ENCODE results near the gene GORASP2.

Gene GORASP2

DNA sequence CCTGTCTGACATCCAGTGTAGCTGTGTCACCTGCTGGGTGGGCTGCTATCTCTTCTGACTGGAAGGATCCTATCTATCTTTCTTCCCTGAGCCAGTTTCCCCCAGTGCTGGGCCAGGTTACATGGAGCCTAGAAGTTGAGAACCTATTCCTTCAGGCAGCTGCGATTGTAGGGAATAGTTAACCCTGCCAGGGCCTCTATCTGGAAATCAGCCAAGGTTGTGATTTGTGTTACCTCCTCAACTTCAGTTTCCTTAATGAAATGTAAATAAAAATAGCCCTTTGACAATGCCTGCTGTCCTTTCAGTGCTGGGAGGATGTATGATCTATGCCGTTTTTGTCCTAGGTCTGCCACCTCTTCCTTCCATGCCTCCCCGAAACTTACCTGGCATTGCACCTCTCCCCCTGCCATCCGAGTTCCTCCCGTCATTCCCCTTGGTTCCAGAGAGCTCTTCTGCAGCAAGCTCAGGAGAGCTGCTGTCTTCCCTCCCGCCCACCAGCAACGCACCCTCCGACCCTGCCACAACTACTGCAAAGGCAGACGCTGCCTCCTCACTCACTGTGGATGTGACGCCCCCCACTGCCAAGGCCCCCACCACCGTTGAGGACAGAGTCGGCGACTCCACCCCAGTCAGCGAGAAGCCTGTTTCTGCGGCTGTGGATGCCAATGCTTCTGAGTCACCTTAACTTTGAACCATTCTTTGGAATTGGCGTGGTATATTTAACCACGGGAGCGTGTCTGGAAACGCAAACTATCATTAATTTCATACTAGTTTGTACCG lies 36.6 kb downstream of the GORASP2 start:
- in situ Hi-C loops (cut with MboI; ENCODE audit: low sequenced_read_pairs): no loop called here

DNA sequence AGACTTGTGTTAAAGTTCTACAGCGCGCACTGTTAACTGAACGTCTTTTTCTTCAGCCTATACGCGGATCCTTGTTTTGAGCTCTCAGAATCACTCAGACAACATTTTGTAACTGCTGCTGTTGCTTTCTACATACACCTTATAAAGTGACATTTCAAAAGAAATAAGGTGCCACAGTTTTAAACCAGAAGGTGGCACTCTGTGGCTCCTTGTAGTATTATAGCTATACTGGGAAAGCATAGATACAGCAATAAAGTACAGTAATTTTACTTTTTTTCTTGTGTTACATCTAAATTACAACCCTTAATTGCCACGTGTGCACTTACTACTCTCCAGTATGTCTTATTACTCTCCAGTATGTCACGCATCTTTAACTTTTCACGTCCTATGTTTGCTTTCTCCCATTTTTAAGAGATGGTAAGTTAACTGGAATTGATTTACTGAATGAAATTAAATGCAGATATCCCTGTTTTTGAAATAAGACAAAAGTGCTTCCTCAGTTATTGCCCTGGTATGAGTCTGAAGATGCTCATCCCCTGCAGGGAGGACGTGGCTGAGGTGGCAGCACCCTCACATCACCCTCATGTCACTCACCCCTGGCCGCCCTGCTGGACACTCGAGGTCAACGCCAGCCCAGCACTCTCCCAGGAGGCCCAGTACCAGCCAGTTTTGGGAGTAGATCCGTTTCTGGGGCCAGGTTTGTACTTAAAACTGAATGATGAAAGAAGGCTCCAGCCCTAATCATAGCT lies 37.8 kb downstream of the GORASP2 start:
- in situ Hi-C loops (cut with MboI; ENCODE audit: low sequenced_read_pairs): no loop called here

GRCh38 chr2:170967553-170967952 lies 38.5 kb downstream of the GORASP2 start:
- in situ Hi-C loops (cut with MboI; ENCODE audit: low sequenced_read_pairs): no loop called here

DNA sequence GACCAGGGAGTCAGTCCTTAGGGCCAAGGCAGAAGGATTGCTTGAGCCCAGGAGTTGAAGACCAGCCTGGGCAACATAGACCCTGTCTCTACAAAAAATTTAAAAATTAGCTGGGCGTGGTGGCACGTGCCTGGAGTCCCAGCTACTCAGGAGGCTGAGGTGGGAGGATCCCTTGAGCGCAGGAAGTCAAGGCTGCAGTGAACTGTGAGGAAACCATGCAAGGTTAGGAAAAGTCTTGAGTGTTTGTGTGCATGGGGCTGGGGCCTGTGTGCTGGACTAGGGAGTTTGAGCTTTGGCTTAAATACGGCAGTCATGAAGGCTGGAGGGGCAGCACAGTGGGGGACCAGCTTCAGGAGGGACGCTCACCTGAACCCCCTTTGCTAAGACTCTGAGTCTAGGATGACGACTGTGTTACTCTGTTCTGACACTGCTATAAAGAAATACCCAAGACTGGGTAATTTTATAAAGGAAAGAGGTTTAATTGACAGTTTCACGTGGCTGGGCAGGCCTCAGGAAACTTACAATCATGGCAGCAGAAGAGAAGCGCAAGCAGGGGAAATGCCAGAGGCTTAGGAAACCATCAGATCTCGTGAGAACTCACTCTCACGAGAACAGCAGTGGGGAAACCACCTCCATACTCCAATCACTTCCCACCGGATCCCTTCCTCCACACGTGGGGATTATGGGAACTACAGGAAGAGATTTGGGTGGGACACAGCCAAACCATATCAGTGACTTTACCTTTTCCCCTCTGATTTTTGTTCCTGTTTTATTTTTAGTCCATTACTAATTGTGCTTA lies 39.4 kb downstream of the GORASP2 start:
- in situ Hi-C loops (cut with MboI; ENCODE audit: low sequenced_read_pairs): no loop called here

- in situ Hi-C loops (cut with MboI; ENCODE audit: low sequenced_read_pairs): no loop called here
Observed at GRCh38 chr2:170969030-170969429, 40.0 kb downstream of the GORASP2 start.

DNA sequence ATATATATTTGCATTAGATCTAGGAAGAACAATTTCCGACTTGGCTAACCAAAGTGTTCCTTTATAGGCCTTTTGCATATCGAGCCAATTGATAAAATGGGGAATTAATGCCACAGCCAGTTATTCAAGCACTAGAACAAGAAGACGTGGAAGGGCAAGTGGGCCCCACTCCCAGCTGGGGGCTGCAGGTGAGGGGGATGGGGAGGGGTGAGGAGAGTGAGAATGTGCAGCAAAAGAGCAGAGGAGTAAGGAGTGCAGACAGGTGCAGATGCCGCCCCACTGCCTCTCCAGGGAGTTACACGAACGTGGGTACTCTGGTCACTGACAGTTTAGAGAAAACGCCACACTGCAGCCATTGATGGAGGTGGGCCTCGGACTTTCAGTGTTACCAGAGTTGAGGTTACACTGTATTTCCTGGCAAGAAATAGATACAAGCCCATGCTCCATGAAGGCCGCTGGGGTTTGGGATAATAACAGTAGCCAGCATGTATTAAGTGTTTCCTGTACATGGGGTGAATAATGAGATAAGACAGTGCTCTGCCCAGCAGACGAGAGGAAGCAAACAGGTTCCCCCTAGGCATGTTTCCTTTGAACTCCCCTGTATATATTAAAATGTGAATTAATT lies 40.9 kb downstream of the GORASP2 start:
- in situ Hi-C loops (cut with MboI; ENCODE audit: low sequenced_read_pairs): no loop called here

- in situ Hi-C loops (cut with MboI; ENCODE audit: low sequenced_read_pairs): no loop called here
Observed at GRCh38 chr2:170971071-170971470, 42.0 kb downstream of the GORASP2 start.

DNA sequence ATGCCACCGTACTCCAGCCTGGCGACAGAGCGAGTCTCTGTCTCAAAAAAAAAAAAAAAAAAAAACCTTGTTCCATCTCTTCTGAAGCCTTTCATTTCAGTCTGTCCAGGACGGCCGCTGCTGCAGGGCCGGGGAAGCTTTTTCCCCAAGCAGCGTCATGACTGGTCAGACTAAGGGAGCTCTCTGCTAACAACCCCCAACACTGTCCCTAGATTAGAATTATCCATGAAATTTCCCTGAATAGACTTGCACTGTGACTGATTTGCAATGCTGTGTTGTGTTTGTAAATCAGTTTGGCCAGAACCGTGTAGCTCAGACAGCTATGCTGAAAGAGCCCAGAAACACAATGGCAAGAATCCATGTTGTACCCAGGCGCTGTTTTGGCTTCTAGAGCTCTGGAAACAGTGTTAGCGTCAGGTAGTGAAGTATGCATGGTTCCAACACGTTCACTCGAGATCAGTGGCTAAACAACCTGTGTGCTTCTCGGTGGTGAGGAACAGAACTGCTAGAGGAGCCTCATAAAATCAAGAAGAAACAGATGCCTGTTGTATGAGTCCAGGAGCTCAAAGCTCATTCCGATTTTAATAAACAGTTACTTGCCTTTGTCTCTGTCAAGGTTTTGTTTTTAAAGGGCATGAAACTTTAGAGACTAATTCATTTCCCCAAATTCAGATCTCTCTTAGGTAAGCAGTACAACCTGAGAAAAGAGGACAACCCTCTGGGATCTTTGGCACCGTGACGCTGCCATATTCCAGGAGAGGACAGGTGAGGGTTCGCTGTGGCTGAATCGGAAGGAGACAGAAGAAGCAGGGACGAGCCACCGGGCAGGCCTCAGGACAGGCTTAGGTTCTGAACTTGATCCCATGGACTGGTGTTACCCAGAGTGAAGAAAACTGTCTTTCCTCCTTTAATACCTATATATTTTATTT lies 43.5 kb downstream of the GORASP2 start:
- in situ Hi-C loops (cut with MboI; ENCODE audit: low sequenced_read_pairs): no loop called here

DNA sequence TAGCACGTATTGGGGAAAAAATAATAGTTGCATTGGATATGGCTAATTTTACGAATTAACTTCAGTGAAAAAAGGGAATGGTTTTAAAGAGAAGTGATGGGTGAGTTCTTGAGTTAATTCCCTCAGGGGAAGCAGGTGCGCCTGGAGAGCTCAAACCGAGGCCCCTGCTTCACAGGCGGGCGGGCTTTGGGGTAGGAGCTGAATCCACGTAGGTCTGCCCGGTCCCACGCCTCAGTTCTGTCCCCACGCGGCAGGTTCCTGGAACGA lies 44.1 kb downstream of the GORASP2 start:
- in situ Hi-C loops (cut with MboI; ENCODE audit: low sequenced_read_pairs): no loop called here

DNA sequence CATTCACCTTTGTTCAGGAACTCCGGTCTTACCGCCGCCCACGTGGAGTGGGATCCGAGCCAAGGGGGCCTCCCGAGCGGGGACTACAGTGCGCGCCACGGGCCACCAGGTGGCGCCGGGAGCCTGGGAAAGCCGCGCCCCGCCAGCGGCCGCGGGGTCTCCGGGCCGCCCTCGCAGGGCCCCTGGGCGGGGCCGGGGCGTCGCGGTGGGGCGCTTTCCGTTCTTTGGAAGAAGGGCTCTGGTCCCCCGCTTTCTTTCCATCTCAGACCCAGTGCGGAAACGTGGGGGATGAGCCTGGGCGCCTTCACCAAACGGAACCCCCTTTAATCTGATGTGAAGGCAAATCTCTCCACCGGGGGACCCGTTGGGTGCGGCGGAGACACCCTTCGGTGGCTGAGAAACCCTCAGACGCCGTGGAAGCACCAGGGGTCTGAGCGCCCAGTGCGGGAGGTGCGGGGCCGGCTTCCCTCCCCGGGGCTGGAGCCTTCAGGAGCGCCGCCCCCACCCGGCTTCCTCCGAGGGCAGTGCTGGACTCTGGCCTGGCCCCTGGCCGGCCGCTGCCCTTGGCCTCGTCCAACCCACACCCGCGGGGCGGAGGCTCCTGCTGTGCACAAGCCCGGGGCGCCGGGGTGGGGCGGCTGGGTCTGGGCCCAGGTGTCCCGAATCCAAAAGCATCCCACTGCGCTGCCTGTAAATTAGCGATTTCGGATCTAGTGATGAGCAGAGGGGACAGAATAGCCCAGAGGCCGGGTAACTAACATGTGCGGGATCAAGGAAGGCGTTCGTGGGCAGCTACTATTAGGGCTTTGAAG lies 44.6 kb downstream of the GORASP2 start:
- in situ Hi-C loops (cut with MboI; ENCODE audit: low sequenced_read_pairs): no loop called here

GRCh38 chr2:170974304-170974993 lies 45.4 kb downstream of the GORASP2 start:
- in situ Hi-C loops (cut with MboI; ENCODE audit: low sequenced_read_pairs): no loop called here

DNA sequence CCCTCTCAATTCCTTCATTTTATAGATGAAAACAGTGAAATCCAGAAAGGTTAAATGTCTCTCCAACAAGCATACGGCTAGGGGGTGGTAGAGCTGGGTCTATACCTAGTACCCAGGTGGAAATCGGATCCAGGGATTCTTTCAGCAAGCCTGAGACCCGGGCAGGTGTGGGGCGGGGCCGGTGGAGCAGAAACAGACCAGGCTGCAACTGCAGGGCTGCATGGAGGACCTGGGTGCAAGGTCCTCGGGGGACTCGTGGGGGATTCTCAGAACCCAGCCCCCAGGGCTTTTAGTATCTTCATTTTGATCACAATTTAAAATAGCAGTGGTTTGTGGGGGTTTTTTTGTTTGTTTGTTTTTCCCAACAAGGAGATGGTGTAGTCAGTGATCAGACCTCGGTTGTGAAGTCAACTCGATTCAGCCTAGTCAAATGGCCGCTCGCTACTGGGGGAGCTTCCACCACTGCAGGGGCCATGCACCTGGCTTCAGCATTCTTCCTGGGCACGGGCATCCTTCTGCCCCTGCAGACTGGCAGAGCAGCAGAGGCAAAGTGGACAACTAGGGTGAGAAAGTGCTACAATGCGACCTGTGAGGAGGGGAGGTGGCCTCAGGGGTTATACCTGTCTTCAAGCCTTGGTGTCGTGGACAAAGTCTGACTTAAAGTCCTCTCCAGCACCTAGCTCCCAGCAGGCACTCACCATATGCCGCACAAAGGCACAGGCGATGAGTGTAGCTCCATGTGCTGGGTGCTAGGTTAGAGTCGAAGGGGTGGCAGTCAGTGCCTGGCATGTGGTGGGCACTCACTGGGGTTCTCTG lies 46.3 kb downstream of the GORASP2 start:
- in situ Hi-C loops (cut with MboI; ENCODE audit: low sequenced_read_pairs): no loop called here

GRCh38 chr2:170975943-170976270 lies 46.9 kb downstream of the GORASP2 start:
- in situ Hi-C loops (cut with MboI; ENCODE audit: low sequenced_read_pairs): no loop called here

- in situ Hi-C loops (cut with MboI; ENCODE audit: low sequenced_read_pairs): no loop called here
Observed at GRCh38 chr2:170984079-170984478, 55.0 kb downstream of the GORASP2 start.

DNA sequence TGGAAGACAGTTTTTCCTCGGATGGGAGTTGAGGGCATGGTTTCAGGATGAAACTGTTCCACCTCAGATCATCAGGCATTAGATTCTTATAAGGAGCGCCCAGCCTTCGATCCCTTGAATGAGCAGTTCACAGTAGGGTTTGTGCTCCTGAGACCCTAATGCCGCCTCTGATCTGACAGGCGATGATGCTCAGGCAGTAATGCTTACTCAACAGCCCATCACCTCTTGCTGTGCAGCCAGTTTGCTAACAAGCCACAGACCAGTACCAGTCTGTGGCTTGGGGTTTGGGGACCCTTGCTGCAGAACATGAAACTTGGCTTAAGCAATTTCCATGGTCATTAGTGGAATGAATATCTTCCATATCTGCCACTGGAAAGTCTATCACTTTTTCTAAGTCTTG lies 56.4 kb downstream of the GORASP2 start:
- in situ Hi-C loops (cut with MboI; ENCODE audit: low sequenced_read_pairs): no loop called here

- in situ Hi-C loops (cut with MboI; ENCODE audit: low sequenced_read_pairs): no loop called here
Observed at GRCh38 chr2:170986566-170987258, 57.7 kb downstream of the GORASP2 start.

GRCh38 chr2:170991398-170992182 lies 62.5 kb downstream of the GORASP2 start:
- in situ Hi-C loops (cut with MboI; ENCODE audit: low sequenced_read_pairs): no loop called here
